K562 (cell line): ENCODE data around the gene ST6GALNAC2. TPM values are rescaled to one million over a fixed set of nuclear protein-coding genes. Genes with fewer than 3 reads are reported as not detected.

ENCODE experiments used
- ATAC-seq: fragments of 200-7000 bp; cut with Tn5 transposase; 3 replicates; pipeline ENCODE4 v1.9.1; 2020; ENCODE audit warnings: moderate library complexity
- BruUV-seq: library from RNA; stranded (reverse); fragments of 400-500 nt; replicated peaks from 2 replicates; lab custom pipeline; 2021; lab: Mats Ljungman, UMichigan
- CTCF ChIA-PET: fragments of 300-600 bp; formaldehyde crosslinking; extraction: SDS; loops from one replicate; lab custom pipeline; 2021; ENCODE audit warnings: low intra/inter-chr PET ratio; lab: Yijun Ruan, JAX
- POLR2A ChIA-PET: fragments of 300-600, 350-650 bp; sonication (Branson Sonifier 250); formaldehyde crosslinking; extraction: SDS; loops from one replicate; lab custom pipeline; 2021; ENCODE audit warnings: antibody characterized with exemption, inconsistent platforms; lab: Yijun Ruan, JAX
- DNase-seq, 4 experiments: peaks; one replicate each; pipeline versions ENCODE4 v3.0.0 to v3.0.0-alpha.2; 2011 to 2018; ENCODE audit warnings: low spot score in 3 of 4, mixed read lengths in 3 of 4; ENCODE audit errors: extremely low read depth in 1 of 4
- FAIRE-seq: peaks from 2 replicates; lab custom pipeline; 2011; peaks lifted over from hg19 to GRCh38; lab: Jason Lieb, UNC
- H2AFZ ChIP-seq: 2 replicates; pipeline ENCODE4 v1.6.0; 2011; ENCODE audit warnings: low read depth, low read length, control low read depth, inconsistent platforms
- H3K27ac ChIP-seq: fragments of 200-600 bp; 3 replicates; pipeline ENCODE4 v1.8.0; 2011; ENCODE audit warnings: low read depth, mild to moderate bottlenecking, control low read depth, inconsistent platforms, low read length, moderate library complexity, mixed read lengths; ENCODE audit errors: extremely low read depth
- H3K27me3 ChIP-seq, 2 experiments: fragments of 300-600 bp in 1 of 2; 2 replicates in 1 of 2; 3 replicates in 1 of 2; pipeline versions ENCODE4 v1.6.0 to v1.8.0; 2011; ENCODE audit warnings: inconsistent platforms in 2 of 2, low read length in 2 of 2, mild to moderate bottlenecking in 1 of 2, mixed read lengths in 1 of 2, moderate library complexity in 1 of 2; ENCODE audit not compliant: control insufficient read depth in 2 of 2, insufficient read depth in 2 of 2
- H3K36me3 ChIP-seq: fragments of 300-600 bp; 3 replicates; pipeline ENCODE4 v1.8.0; 2011; ENCODE audit warnings: mild to moderate bottlenecking, low read length, inconsistent platforms; ENCODE audit not compliant: control insufficient read depth, insufficient read depth
- H3K4me1 ChIP-seq, 2 experiments: fragments of 200-600 bp in 1 of 2; replicated peaks in 1 of 2; 2 replicates in 1 of 2; 3 replicates in 1 of 2; pipeline versions ENCODE4 v1.5.1 to v1.8.0; 2011; ENCODE audit warnings: inconsistent platforms in 2 of 2, low read length in 2 of 2, mild to moderate bottlenecking in 1 of 2, mixed read lengths in 1 of 2, moderate library complexity in 1 of 2; ENCODE audit not compliant: control insufficient read depth in 2 of 2, insufficient read depth in 2 of 2
- H3K4me2 ChIP-seq: 2 replicates; pipeline ENCODE4 v1.6.1; 2011; ENCODE audit warnings: low read length, control low read depth, inconsistent platforms, mixed read lengths; ENCODE audit not compliant: insufficient read depth
- H3K4me3 ChIP-seq: fragments of 200-600 bp; sonication (generic), shearing (Covaris generic); 2 replicates; pipeline ENCODE4 v1.5.1; 2016; ENCODE audit warnings: control low read depth, inconsistent platforms
- H3K79me2 ChIP-seq: fragments of 200-600 bp; 3 replicates; pipeline ENCODE4 v1.8.0; 2011; ENCODE audit warnings: low read length, inconsistent platforms; ENCODE audit not compliant: control insufficient read depth, insufficient read depth
- H3K9ac ChIP-seq, 2 experiments: 2 replicates each; pipeline versions ENCODE4 v1.6.0 to v1.6.1; 2011; ENCODE audit warnings: low read depth in 2 of 2, low read length in 2 of 2, control low read depth in 1 of 2, inconsistent platforms in 1 of 2, mild to moderate bottlenecking in 1 of 2, mixed read lengths in 1 of 2; ENCODE audit not compliant: insufficient read depth in 1 of 2
- H3K9me1 ChIP-seq: one replicate; pipeline ENCODE4 v1.6.0; 2011; ENCODE audit warnings: inconsistent platforms, mild to moderate bottlenecking, low read length, moderate library complexity; ENCODE audit not compliant: control insufficient read depth, insufficient read depth
- H3K9me3 ChIP-seq: replicated peaks from 2 replicates; pipeline ENCODE4 v1.5.1; 2011; ENCODE audit warnings: low read depth, low read length, inconsistent platforms; ENCODE audit not compliant: control insufficient read depth, insufficient read depth
- H4K20me1 ChIP-seq: replicated peaks from 2 replicates; pipeline ENCODE4 v1.6.1; 2011; ENCODE audit warnings: low read length, inconsistent platforms, mixed read lengths; ENCODE audit not compliant: control insufficient read depth, insufficient read depth
- ARID2 ChIP-seq: fragments of 450-650 bp; IDR thresholded peaks from 2 replicates; pipeline ENCODE4 v1.6.1; 2017; ENCODE audit warnings: antibody characterized with exemption, mild to moderate bottlenecking
- ARNT ChIP-seq, 2 experiments: fragments of 450-650 bp; IDR thresholded peaks; 2 replicates each; pipeline ENCODE4 v1.6.1; 2016; ENCODE audit warnings: mild to moderate bottlenecking in 1 of 2
- DIDO1 ChIP-seq: fragments of 450-650 bp; IDR thresholded peaks from 2 replicates; pipeline ENCODE4 v1.6.1; 2016; ENCODE audit warnings: low read depth, missing biosample characterization, missing genetic modification characterization
- DPF2 ChIP-seq: fragments of 450-650 bp; IDR thresholded peaks from 2 replicates; pipeline ENCODE4 v1.6.1; 2016
- FOXP1 ChIP-seq: sonication (generic); formaldehyde crosslinking; IDR thresholded peaks from 2 replicates; pipeline ENCODE4 v1.8.0; 2022; ENCODE audit warnings: mild to moderate bottlenecking, missing genetic modification reagents
- LCOR ChIP-seq: sonication (generic); formaldehyde crosslinking; IDR thresholded peaks from 2 replicates; pipeline ENCODE4 v1.8.0; 2022; ENCODE audit warnings: mild to moderate bottlenecking, missing genetic modification reagents
- NR2C2 ChIP-seq, 2 experiments: fragments of 200-800 bp in 1 of 2; sonication (Bioruptor generic) in 1 of 2; sonication (generic) in 1 of 2; formaldehyde crosslinking in 1 of 2; IDR thresholded peaks; 2 replicates each; pipeline versions ENCODE4 v1.6.1 to v1.8.0; 2016 to 2022; ENCODE audit warnings: mild to moderate bottlenecking in 1 of 2, missing compliant biosample characterization in 1 of 2, missing genetic modification characterization in 1 of 2, missing genetic modification reagents in 1 of 2
- PTBP1 ChIP-seq: fragments of 200-400 bp; formaldehyde crosslinking; IDR thresholded peaks from 2 replicates; pipeline ENCODE4 v1.6.1; 2017; ENCODE audit warnings: low read depth, low read length
- U2AF1 ChIP-seq: fragments of 200-400 bp; formaldehyde crosslinking; optimal IDR thresholded peaks from 2 replicates; pipeline ENCODE3; 2017; ENCODE audit warnings: mild to moderate bottlenecking, low read depth, low read length, moderate library complexity
- ZNF354B ChIP-seq: fragments of 250-450 bp; sonication (Bioruptor Pico); IDR thresholded peaks from 2 replicates; pipeline ENCODE4 v1.4.0; 2020
- ZNF668 ChIP-seq: fragments of 250-450 bp; sonication (Bioruptor Pico); IDR thresholded peaks from 2 replicates; pipeline ENCODE4 v1.8.0; 2022; ENCODE audit warnings: mild to moderate bottlenecking, inconsistent platforms
- WGBS: fragments of 100-300 bp; shearing (Covaris generic); methylation state at CpG from one replicate; pipeline ENCODE4 v1.1.6; 2016; ENCODE audit warnings: low coverage, mixed read lengths; ENCODE audit not compliant: insufficient coverage; ENCODE audit errors: missing lambda C conversion rate; 5-methylcytosine and 5-hydroxymethylcytosine counted together
- in situ Hi-C: fragments of 300-500 bp; cut with MboI; formaldehyde crosslinking; loops from 4 replicates; pipeline ENCODE4 v1.15.0; 2018; ENCODE audit warnings: inconsistent platforms, mixed read lengths
- intact Hi-C: fragments of 100-400 bp; cut with micrococcal nuclease; formaldehyde crosslinking; loops from 2 replicates; pipeline ENCODE4 v1.14.2; 2022
- polyA plus RNA-seq, 8 experiments: library from polyadenylated mRNA; depleted of rRNA in 4 of 8; stranded (reverse) in 5 of 8; unstranded in 3 of 8; fragments of >200 nt; fragmentation: Nextera tagmentation in 2 of 8; fragmentation: Illumina TruSeq in 1 of 8; extraction: Ambion mirVana in 2 of 8; extraction: Trizol in 1 of 8; gene quantifications; 2 replicates each; pipeline versions ENCODE4 v1.2.1 to v1.2.3, GENCODE V29; 2011 to 2014; ENCODE audit warnings: inconsistent platforms in 1 of 8, missing spikeins in 1 of 8
- total RNA-seq, 7 experiments: library from RNA; depleted of rRNA in 6 of 7; stranded (reverse); fragments of >200 nt in 6 of 7; fragmentation: Illumina TruSeq in 2 of 7; extraction: Trizol in 2 of 7; gene quantifications; 2 replicates each; pipeline versions ENCODE4 v1.2.1 to v1.2.3, GENCODE V29; 2011 to 2021; ENCODE audit warnings: low replicate concordance in 1 of 7
- TF ChIP-seq, protein P1 (sequence below), 2 experiments: fragments of 450-650 bp; conservative IDR thresholded peaks; 2 replicates each; pipeline ENCODE4 v1.6.1; 2017; ENCODE audit warnings: mild to moderate bottlenecking in 2 of 2, moderate library complexity in 2 of 2
- TF ChIP-seq, protein P2 (sequence below): sonication (generic); formaldehyde crosslinking; IDR thresholded peaks from 2 replicates; pipeline ENCODE4 v1.8.0; 2023; ENCODE audit warnings: mild to moderate bottlenecking, missing genetic modification reagents
- TF ChIP-seq, protein P3 (sequence below): sonication (generic); formaldehyde crosslinking; IDR thresholded peaks from 2 replicates; pipeline ENCODE4 v1.8.1; 2022; ENCODE audit warnings: missing genetic modification reagents
- TF ChIP-seq, protein P4 (sequence below): fragments of 250-450 bp; sonication (Bioruptor Pico); IDR thresholded peaks from 2 replicates; pipeline ENCODE4 v1.8.0; 2022; ENCODE audit warnings: inconsistent platforms

The ST6GALNAC2 gene
- total and polyA plus RNA-seq, 9 of the 15 experiments (the other 6 are each of a cell fraction or from before 2014, with no cell fraction given), result 0.18 TPM; not detected in 8

DNA sequence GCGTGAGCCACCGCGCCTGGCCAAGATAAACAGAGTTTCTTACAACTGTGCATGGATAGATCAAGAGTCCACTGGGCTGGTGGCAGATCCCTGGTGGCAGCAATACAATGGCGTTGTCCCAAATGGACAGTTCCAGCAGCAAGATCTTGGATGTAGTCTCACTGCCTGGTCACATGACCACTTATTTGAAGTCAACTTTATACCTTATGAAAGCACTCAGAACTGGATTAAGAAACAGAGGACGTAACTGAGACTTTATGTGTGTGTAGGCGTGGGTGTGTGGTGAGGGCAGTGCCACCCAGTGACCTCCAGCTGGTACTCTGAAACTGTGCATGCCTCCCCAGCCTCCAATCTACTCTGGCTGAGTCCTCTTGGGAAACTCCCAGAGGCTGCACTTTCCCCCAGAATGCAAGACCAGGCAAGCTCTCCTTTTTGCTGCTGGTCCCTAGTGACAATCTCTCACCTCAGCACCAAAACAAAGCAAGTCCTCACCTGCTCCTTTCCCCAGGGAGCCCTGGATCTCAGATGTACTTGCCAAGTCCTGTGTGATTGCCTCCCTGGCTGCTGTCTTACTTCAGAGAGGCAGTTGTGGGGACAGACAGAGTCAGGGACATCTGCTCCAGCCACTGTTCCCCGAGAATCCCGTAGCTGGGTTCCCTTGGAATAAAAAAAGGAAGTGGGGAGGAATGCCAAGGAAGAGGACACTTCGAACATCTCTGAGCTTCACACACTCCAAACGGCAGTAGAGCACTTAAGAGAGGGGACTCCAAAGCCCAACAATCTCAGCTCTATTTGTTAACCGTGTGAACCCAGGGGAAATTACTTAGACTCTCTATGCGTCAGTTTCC is 11.7 kb upstream of the ST6GALNAC2 start (continued):
- TF ChIP-seq, protein P1, sequence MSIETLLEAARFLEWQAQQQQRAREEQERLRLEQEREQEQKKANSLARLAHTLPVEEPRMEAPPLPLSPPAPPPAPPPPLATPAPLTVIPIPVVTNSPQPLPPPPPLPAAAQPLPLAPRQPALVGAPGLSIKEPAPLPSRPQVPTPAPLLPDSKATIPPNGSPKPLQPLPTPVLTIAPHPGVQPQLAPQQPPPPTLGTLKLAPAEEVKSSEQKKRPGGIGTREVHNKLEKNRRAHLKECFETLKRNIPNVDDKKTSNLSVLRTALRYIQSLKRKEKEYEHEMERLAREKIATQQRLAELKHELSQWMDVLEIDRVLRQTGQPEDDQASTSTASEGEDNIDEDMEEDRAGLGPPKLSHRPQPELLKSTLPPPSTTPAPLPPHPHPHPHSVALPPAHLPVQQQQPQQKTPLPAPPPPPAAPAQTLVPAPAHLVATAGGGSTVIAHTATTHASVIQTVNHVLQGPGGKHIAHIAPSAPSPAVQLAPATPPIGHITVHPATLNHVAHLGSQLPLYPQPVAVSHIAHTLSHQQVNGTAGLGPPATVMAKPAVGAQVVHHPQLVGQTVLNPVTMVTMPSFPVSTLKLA (conservative IDR thresholded peaks at IDR 0.05), result no peak

DNA sequence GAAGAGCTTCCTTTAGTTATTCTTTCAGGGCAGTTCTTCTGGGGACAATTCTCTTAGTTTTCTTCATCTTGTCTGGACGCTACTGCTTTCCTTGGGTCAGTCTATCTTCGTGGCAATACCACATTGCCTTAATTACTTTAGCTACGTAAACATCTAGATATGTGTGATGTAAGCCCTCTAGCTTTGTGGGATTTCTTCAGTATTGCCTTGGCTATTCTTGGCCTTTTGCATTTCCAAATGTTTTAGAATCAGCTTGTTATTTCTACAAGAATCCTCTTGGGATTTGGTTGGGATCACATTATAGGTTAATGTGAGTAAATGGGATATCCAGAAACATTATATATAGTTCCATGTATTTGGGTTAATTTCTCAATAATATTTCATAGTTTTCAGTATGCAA is 9.0 kb upstream of the ST6GALNAC2 start:
- ATAC-seq, result no peak
- H3K9me3 ChIP-seq, result no peaks in the 10 kb centered on the region
- no peaks in the 10 kb centered on the region for H4K20me1 ChIP-seq
- H3K9me1 ChIP-seq, result no peaks in the 10 kb centered on the region
- 58% methylated on average over 3 of the region's 3 CpGs for WGBS
- no peak for DNase-seq
- no peaks in the 10 kb centered on the region for H3K36me3 ChIP-seq
- no peak overlapping the region for H3K4me2 ChIP-seq
- peaks cover 3 to 4% of the 10 kb centered on the region in 2 experiments; a peak in 3 of 5 replicates for H3K4me1 ChIP-seq
- CTCF ChIA-PET, result no interaction called here
- H3K4me3 ChIP-seq, result no peak overlapping the region
- no peak overlapping the region for H2AFZ ChIP-seq
- no peaks in the 10 kb centered on the region for H3K27me3 ChIP-seq
- no peak for FAIRE-seq
- POLR2A ChIA-PET, result interaction anchor here (1.0 to 2.1 kb wide), 2 partner anchors 28 to 37 kb away, joined by 3 to 9 read pairs; no protein-coding TSS in a partner anchor
- BruUV-seq, result no TSS peak
- H3K27ac ChIP-seq, result no peak overlapping the region
- intact Hi-C loops (no loop called here), in situ Hi-C loops (no loop called here)
- H3K79me2 ChIP-seq, result no peaks in the 10 kb centered on the region
- no peak overlapping the region for H3K9ac ChIP-seq
- TF ChIP-seq PTBP1 (no peak), NR2C2 (CRISPR knock-in tag; IDR thresholded peaks at IDR 0.05) (no peak), NR2C2 (tag; IDR thresholded peaks at IDR 0.05) (no peak), LCOR (CRISPR knock-in tag) (no peak), ARNT (IDR thresholded peaks at IDR 0.05) (no peak), DIDO1 (no peak), U2AF1 (no peak), DPF2 (no peak), ZNF354B (no peak), ZNF668 (CRISPR knock-in tag) (no peak), FOXP1 (CRISPR knock-in tag) (no peak), ARID2 (no peak)
- TF ChIP-seq, protein P2, sequence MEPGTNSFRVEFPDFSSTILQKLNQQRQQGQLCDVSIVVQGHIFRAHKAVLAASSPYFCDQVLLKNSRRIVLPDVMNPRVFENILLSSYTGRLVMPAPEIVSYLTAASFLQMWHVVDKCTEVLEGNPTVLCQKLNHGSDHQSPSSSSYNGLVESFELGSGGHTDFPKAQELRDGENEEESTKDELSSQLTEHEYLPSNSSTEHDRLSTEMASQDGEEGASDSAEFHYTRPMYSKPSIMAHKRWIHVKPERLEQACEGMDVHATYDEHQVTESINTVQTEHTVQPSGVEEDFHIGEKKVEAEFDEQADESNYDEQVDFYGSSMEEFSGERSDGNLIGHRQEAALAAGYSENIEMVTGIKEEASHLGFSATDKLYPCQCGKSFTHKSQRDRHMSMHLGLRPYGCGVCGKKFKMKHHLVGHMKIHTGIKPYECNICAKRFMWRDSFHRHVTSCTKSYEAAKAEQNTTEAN (CRISPR knock-in tag), result no peak
- TF ChIP-seq, protein P3, sequence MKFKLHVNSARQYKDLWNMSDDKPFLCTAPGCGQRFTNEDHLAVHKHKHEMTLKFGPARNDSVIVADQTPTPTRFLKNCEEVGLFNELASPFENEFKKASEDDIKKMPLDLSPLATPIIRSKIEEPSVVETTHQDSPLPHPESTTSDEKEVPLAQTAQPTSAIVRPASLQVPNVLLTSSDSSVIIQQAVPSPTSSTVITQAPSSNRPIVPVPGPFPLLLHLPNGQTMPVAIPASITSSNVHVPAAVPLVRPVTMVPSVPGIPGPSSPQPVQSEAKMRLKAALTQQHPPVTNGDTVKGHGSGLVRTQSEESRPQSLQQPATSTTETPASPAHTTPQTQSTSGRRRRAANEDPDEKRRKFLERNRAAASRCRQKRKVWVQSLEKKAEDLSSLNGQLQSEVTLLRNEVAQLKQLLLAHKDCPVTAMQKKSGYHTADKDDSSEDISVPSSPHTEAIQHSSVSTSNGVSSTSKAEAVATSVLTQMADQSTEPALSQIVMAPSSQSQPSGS, result no peak
- TF ChIP-seq, protein P4, sequence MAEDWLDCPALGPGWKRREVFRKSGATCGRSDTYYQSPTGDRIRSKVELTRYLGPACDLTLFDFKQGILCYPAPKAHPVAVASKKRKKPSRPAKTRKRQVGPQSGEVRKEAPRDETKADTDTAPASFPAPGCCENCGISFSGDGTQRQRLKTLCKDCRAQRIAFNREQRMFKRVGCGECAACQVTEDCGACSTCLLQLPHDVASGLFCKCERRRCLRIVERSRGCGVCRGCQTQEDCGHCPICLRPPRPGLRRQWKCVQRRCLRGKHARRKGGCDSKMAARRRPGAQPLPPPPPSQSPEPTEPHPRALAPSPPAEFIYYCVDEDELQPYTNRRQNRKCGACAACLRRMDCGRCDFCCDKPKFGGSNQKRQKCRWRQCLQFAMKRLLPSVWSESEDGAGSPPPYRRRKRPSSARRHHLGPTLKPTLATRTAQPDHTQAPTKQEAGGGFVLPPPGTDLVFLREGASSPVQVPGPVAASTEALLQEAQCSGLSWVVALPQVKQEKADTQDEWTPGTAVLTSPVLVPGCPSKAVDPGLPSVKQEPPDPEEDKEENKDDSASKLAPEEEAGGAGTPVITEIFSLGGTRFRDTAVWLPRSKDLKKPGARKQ (CRISPR knock-in tag), result no peak
